ENCODE measurements around the gene TMED7. TPM values are rescaled to one million over a fixed set of nuclear protein-coding genes. Genes with fewer than 3 reads are reported as not detected.

Gene TMED7
- polyA plus RNA-seq, 1 of the 3 experiments (the other 2 are of a cell fraction) = 41.2 TPM

DNA sequence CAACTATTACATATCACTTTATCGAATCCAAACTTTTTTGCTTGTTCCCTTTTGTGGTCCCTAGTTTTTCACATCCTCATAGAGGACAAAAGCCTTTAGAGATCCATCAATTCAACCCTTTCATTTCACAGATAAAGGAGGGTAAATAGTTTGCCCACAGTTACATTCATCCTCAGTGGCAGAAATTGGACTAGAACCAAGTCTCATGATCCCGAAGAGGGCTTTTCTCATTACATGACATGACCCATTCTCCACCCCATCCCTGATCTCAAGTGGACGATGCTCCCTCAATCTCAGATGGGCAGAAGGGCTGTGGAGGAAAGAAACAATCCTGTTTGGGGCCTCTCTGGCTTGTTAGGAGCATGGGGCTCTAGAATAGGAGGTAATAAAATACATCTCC, 46.6 kb downstream of the TMED7 start:
- Histone ChIP-seq H3K27me3 (ENCODE audit: insufficient read depth) (no peaks in the 10 kb centered on the region), H3K9ac (no peak overlapping the region), H2AFZ (ENCODE audit: low read depth) (no peak overlapping the region), H3K36me3 (replicated peaks in 1 of 2; ENCODE audit: control insufficient read depth in 1 of 2, insufficient read depth in 2 of 2, low read length in 1 of 2) (peaks cover 2 to 23% of the 10 kb centered on the region in 2 experiments), H3K27ac (ENCODE audit: low read depth in 2 of 2, low read length in 1 of 2) (no peak overlapping the region), H3K4me1 (ENCODE audit: control insufficient read depth in 1 of 2, insufficient read depth in 2 of 2, low read depth in 1 of 2, low read length in 1 of 2) (peaks cover 0 to 17% of the 10 kb centered on the region in 2 experiments; a peak in 1 of 4 replicates), H3K9me2 (no peaks in the 10 kb centered on the region), H3K4me2 (no peak overlapping the region), H3K9me3 (0 out of 2 replicates have a peak, but pooled peaks cover 3% of the 10 kb centered on the region), H3F3A (replicated peaks; ENCODE audit: insufficient read depth) (peaks cover 16% of the 10 kb centered on the region), H3K79me2 (ENCODE audit: insufficient read depth) (no peaks in the 10 kb centered on the region; the same call in 1 of the 2 replicates), H3K4me3 (ENCODE audit: low read depth in 2 of 2, low read length in 1 of 2) (no peak overlapping the region), H4K20me1 (ENCODE audit: insufficient read depth) (no peaks in the 10 kb centered on the region)
- no peak for DNase-seq
- ChIA-PET CTCF (interaction anchor here (6.7 kb wide), 1 partner anchor 269 kb away, joined by 65 read pairs; no protein-coding TSS in a partner anchor), POLR2A (no interaction called here)
- TF ChIP-seq RXRA (IDR thresholded peaks at IDR 0.05; ENCODE audit: borderline replicate concordance, low read depth) (no peak), GATA2 (CRISPR knock-in tag; IDR thresholded peaks at IDR 0.05) (no peak), NRF1 (IDR thresholded peaks at IDR 0.05; ENCODE audit: low read depth, low read length) (no peak), ELF1 (IDR thresholded peaks at IDR 0.05) (no peak), TCF12 (IDR thresholded peaks at IDR 0.05) (no peak), MXI1 (IDR thresholded peaks at IDR 0.05; ENCODE audit: low read depth, low read length) (no peak), YY1 (IDR thresholded peaks at IDR 0.05; ENCODE audit: low read depth) (no peak), TAF1 (IDR thresholded peaks at IDR 0.05; ENCODE audit: borderline replicate concordance, low read depth, low read length) (no peak), MEF2A (IDR thresholded peaks at IDR 0.05; ENCODE audit: borderline replicate concordance, low read depth) (no peak), RCOR1 (IDR thresholded peaks at IDR 0.05; ENCODE audit: low read length) (no peak), NFIC (IDR thresholded peaks at IDR 0.05; ENCODE audit: borderline replicate concordance) (no peak), FOSL2 (IDR thresholded peaks at IDR 0.05; ENCODE audit: borderline replicate concordance, low read depth) (no peak), SIN3A (IDR thresholded peaks at IDR 0.05; ENCODE audit: borderline replicate concordance, low read depth, low read length) (no peak), SMC3 (IDR thresholded peaks at IDR 0.05; ENCODE audit: low read depth, low read length) (no peak), RAD21 (IDR thresholded peaks at IDR 0.05; ENCODE audit: low read length) (no peak), EP300 (IDR thresholded peaks at IDR 0.05; ENCODE audit: borderline replicate concordance in 1 of 2, low read depth in 1 of 2, low read length in 1 of 2) (no peak), CHD2 (IDR thresholded peaks at IDR 0.05; ENCODE audit: low read length, partially characterized antibody) (no peak)
- TF ChIP-seq, protein P1, sequence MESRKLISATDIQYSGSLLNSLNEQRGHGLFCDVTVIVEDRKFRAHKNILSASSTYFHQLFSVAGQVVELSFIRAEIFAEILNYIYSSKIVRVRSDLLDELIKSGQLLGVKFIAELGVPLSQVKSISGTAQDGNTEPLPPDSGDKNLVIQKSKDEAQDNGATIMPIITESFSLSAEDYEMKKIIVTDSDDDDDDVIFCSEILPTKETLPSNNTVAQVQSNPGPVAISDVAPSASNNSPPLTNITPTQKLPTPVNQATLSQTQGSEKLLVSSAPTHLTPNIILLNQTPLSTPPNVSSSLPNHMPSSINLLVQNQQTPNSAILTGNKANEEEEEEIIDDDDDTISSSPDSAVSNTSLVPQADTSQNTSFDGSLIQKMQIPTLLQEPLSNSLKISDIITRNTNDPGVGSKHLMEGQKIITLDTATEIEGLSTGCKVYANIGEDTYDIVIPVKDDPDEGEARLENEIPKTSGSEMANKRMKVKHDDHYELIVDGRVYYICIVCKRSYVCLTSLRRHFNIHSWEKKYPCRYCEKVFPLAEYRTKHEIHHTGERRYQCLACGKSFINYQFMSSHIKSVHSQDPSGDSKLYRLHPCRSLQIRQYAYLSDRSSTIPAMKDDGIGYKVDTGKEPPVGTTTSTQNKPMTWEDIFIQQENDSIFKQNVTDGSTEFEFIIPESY (IDR thresholded peaks at IDR 0.05; ENCODE audit: borderline replicate concordance, low read depth) = no peak
- TF ChIP-seq, protein P2, sequence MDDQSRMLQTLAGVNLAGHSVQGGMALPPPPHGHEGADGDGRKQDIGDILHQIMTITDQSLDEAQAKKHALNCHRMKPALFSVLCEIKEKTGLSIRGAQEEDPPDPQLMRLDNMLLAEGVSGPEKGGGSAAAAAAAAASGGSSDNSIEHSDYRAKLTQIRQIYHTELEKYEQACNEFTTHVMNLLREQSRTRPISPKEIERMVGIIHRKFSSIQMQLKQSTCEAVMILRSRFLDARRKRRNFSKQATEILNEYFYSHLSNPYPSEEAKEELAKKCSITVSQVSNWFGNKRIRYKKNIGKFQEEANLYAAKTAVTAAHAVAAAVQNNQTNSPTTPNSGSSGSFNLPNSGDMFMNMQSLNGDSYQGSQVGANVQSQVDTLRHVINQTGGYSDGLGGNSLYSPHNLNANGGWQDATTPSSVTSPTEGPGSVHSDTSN (IDR thresholded peaks at IDR 0.05) = no peak
- 89% methylated on average over 3 of the region's 3 CpGs for WGBS (ENCODE audit: low lambda C conversion rate)
